ENCODE data around the gene NIT2. TPM values are rescaled to one million over a fixed set of nuclear protein-coding genes. Genes with fewer than 3 reads are reported as not detected.

NIT2 gene
- total and polyA plus RNA-seq, 9 of the 15 experiments (the other 6 are each of a cell fraction or from before 2014, with no cell fraction given) = 11.4 to 62.2 (median 22.1) TPM

DNA sequence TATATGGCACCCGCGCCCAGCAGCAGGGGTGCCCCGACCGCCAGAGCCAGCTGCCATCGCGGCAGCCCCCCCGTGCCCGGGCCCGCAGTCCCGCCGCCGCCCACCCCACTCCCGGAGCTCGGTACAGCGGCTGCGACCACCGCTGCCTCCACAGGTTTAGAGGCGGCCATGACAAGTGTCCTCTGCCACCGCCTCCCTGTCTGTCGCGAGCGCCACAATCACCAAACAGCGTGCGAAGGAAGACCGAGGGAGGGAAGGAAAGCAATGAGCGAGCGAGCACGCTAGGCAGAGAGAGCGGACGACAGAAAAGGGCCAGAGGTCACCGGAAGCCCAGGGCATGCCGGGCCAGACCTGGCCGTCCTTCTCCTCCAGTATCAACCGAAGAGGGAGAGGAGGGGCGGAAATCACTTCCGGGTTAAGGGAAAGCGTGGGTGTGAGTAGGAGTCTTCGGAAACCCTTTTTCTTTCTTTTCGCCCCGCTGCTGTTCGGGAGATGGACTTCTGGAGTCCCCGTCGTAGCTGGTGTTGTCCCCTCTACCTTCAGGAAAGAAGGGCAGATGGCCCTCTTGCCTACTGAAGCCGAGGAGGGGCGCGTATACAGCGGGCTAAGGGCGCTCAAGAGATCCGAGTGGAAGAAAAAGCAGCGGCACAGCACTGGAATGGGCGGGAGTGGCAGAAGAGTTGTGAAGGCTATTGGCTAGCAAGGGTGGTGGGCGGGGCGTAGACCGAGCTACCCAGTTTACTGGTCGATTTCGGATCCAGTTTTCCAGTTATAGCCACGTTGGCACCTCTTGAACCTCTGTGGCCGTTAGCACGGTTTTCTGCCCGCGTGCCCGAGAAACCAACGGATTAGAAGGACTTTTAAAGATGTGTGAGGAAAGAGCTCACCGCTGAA lies 66.5 kb downstream of the NIT2 start, which contains the start of the genes LNP1 and TOMM70 (continued):
- TF ChIP-seq CBFA2T2 (conservative IDR thresholded peaks at IDR 0.05) (no peak), ZNF583 (CRISPR knock-in tag; IDR thresholded peaks at IDR 0.05) (no peak), NFYB (IDR thresholded peaks at IDR 0.05; ENCODE audit: extremely low read depth, insufficient read length) (peak; percentile 61), HDGF (IDR thresholded peaks at IDR 0.05) (no peak), ZNF212 (CRISPR knock-in tag; IDR thresholded peaks at IDR 0.05) (no peak), KHSRP (IDR thresholded peaks at IDR 0.05) (no peak), FOS (IDR thresholded peaks at IDR 0.05; ENCODE audit: extremely low read depth, insufficient read length) (peak; percentile 12), ATF7 (IDR thresholded peaks at IDR 0.05) (peak; percentile 61), KDM1A (IDR thresholded peaks at IDR 0.05) (no peak), ZNF217 (CRISPR knock-in tag; IDR thresholded peaks at IDR 0.05) (no peak), PYGO2 (tag; IDR thresholded peaks at IDR 0.05) (no peak), ZFPM2 (CRISPR knock-in tag; IDR thresholded peaks at IDR 0.05) (no peak), MAFK (IDR thresholded peaks at IDR 0.05; ENCODE audit: low read length) (no peak), NFATC3 (IDR thresholded peaks at IDR 0.05) (no peak), HEY1 (CRISPR knock-in tag; IDR thresholded peaks at IDR 0.05; ENCODE audit: borderline replicate concordance) (no peak), NFIC (IDR thresholded peaks at IDR 0.05) (0 out of 2 replicates have a peak, but pooled peaks have one; percentile 31), IFI16 (CRISPR knock-in tag; IDR thresholded peaks at IDR 0.05) (no peak), ZNF12 (CRISPR knock-in tag; IDR thresholded peaks at IDR 0.05) (0 out of 2 replicates have a peak, but pooled peaks have one; percentile 41), NFIX (CRISPR knock-in tag; IDR thresholded peaks at IDR 0.05; ENCODE audit: low read depth) (no peak; the same call in 1 of the 2 replicates), ZC3H11A (IDR thresholded peaks at IDR 0.05; ENCODE audit: low read depth, low read length) (no peak), SMAD1 (IDR thresholded peaks at IDR 0.05; ENCODE audit: low read depth, low read length, partially characterized antibody) (peak; percentile 25)
- TF ChIP-seq, protein P1, sequence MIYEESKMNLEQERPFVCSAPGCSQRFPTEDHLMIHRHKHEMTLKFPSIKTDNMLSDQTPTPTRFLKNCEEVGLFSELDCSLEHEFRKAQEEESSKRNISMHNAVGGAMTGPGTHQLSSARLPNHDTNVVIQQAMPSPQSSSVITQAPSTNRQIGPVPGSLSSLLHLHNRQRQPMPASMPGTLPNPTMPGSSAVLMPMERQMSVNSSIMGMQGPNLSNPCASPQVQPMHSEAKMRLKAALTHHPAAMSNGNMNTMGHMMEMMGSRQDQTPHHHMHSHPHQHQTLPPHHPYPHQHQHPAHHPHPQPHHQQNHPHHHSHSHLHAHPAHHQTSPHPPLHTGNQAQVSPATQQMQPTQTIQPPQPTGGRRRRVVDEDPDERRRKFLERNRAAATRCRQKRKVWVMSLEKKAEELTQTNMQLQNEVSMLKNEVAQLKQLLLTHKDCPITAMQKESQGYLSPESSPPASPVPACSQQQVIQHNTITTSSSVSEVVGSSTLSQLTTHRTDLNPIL (CRISPR knock-in tag; IDR thresholded peaks at IDR 0.05) = no peak
- TF ChIP-seq, protein P2, sequence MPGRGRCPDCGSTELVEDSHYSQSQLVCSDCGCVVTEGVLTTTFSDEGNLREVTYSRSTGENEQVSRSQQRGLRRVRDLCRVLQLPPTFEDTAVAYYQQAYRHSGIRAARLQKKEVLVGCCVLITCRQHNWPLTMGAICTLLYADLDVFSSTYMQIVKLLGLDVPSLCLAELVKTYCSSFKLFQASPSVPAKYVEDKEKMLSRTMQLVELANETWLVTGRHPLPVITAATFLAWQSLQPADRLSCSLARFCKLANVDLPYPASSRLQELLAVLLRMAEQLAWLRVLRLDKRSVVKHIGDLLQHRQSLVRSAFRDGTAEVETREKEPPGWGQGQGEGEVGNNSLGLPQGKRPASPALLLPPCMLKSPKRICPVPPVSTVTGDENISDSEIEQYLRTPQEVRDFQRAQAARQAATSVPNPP (IDR thresholded peaks at IDR 0.05; ENCODE audit: borderline replicate concordance, insufficient read depth, insufficient read length) = no peak
- TF ChIP-seq, protein P3, sequence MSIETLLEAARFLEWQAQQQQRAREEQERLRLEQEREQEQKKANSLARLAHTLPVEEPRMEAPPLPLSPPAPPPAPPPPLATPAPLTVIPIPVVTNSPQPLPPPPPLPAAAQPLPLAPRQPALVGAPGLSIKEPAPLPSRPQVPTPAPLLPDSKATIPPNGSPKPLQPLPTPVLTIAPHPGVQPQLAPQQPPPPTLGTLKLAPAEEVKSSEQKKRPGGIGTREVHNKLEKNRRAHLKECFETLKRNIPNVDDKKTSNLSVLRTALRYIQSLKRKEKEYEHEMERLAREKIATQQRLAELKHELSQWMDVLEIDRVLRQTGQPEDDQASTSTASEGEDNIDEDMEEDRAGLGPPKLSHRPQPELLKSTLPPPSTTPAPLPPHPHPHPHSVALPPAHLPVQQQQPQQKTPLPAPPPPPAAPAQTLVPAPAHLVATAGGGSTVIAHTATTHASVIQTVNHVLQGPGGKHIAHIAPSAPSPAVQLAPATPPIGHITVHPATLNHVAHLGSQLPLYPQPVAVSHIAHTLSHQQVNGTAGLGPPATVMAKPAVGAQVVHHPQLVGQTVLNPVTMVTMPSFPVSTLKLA (conservative IDR thresholded peaks at IDR 0.05) = peak; percentile 90 to 93
